Epithelial cell of proximal tubule (primary cell): Measurements from ENCODE around the gene FBXO3. TPM values are rescaled to one million over a fixed set of nuclear protein-coding genes. Genes with fewer than 3 reads are reported as not detected.

Source experiments
- DNase-seq: peaks from one replicate; pipeline ENCODE4 v3.0.0-alpha.2; 2011; ENCODE audit warnings: low read depth
- H3K4me3 ChIP-seq: 2 replicates; pipeline ENCODE4 v1.5.1; 2011; ENCODE audit warnings: low read depth, mild to moderate bottlenecking, low read length
- CTCF ChIP-seq: conservative IDR thresholded peaks from 2 replicates; pipeline ENCODE4 v1.5.1; 2012; ENCODE audit warnings: low read depth, mild to moderate bottlenecking, low read length
- total RNA-seq: library from RNA; depleted of rRNA; stranded (reverse); fragments of >200 nt; gene quantifications from 2 replicates; pipeline ENCODE4 v1.2.3, GENCODE V29; 2015

FBXO3 gene
- total RNA-seq, 1 donor from 2014 or later: 20.3 TPM

- no peak for DNase-seq
- no peak overlapping the region for H3K4me3 ChIP-seq
- TF ChIP-seq CTCF: no peak
These were observed 4.4 kb upstream of the FBXO3 start for GRCh38 chr11:33778675-33779074.

GRCh38 chr11:33777906-33778305 lies 3.6 kb upstream of the FBXO3 start:
- H3K4me3 ChIP-seq: no peak overlapping the region
- no peak for DNase-seq
- no peak for TF ChIP-seq CTCF

GRCh38 chr11:33775832-33776470 lies 1.6 kb upstream of the FBXO3 start:
- DNase-seq: peak; percentile 54
- peak overlapping the region; percentile 73 for H3K4me3 ChIP-seq
- no peak for TF ChIP-seq CTCF

- TF ChIP-seq CTCF: no peak
- H3K4me3 ChIP-seq: peak overlapping the region; percentile 73
- DNase-seq: no peak
These were observed 1.1 kb upstream of the FBXO3 start for GRCh38 chr11:33775467-33775807.

- peak overlapping the region; percentile 73 for H3K4me3 ChIP-seq
- TF ChIP-seq CTCF: no peak
- DNase-seq: no peak
These were observed 581 bp upstream of the FBXO3 start for GRCh38 chr11:33774736-33775466.

GRCh38 chr11:33773404-33773986 lies 825 bp downstream of the FBXO3 start:
- peak overlapping the region; percentile 73 for H3K4me3 ChIP-seq
- DNase-seq: no peak
- TF ChIP-seq CTCF: no peak
